SK-N-SH (cell line): ENCODE measurements around the gene TACC2. TPM values are rescaled to one million over a fixed set of nuclear protein-coding genes. Genes with fewer than 3 reads are reported as not detected.

ENCODE experiments used
- CTCF ChIA-PET: fragments of 300-600, 350-600 bp; formaldehyde crosslinking; extraction: SDS; loops from one replicate; lab custom pipeline; 2021; lab: Yijun Ruan, JAX
- POLR2A ChIA-PET: fragments of 350-600 bp; sonication (Branson Sonifier 250); formaldehyde crosslinking; extraction: SDS; loops from one replicate; lab custom pipeline; 2020; ENCODE audit warnings: antibody characterized with exemption, inconsistent platforms; lab: Yijun Ruan, JAX
- DNase-seq: peaks from one replicate; pipeline ENCODE4 v3.0.0; 2012
- H2AFZ ChIP-seq: fragments of 200-600 bp; sonication (generic); 2 replicates; pipeline ENCODE4 v1.8.1; 2016; ENCODE audit warnings: antibody characterized with exemption, mild to moderate bottlenecking, low read depth
- H3F3A ChIP-seq: fragments of 200-600 bp; sonication (generic); replicated peaks from 2 replicates; pipeline ENCODE3; 2016; ENCODE audit warnings: antibody characterized with exemption, mild to moderate bottlenecking; ENCODE audit not compliant: insufficient read depth
- H3K27ac ChIP-seq, 2 experiments: fragments of 200-500 bp in 1 of 2; fragments of 200-600 bp in 1 of 2; sonication (Bioruptor generic) in 1 of 2; sonication (generic), shearing (Covaris generic) in 1 of 2; 2 replicates each; pipeline versions ENCODE4 v1.5.1 to v1.6.1; 2014 to 2016; ENCODE audit warnings: low read depth in 2 of 2, inconsistent platforms in 1 of 2, low read length in 1 of 2, mild to moderate bottlenecking in 1 of 2, mixed read lengths in 1 of 2
- H3K27me3 ChIP-seq: fragments of 200-600 bp; sonication (generic), shearing (Covaris generic); 2 replicates; pipeline ENCODE4 v1.6.1; 2016; ENCODE audit warnings: mixed run types; ENCODE audit not compliant: insufficient read depth
- H3K36me3 ChIP-seq, 2 experiments: fragments of 200-500 bp in 1 of 2; fragments of 200-600 bp in 1 of 2; sonication (Bioruptor generic) in 1 of 2; sonication (generic) in 1 of 2; replicated peaks in 1 of 2; 2 replicates each; pipeline versions ENCODE3 to v1.5.1; 2014 to 2016; ENCODE audit warnings: low read length in 1 of 2, mild to moderate bottlenecking in 1 of 2; ENCODE audit not compliant: insufficient read depth in 2 of 2, control insufficient read depth in 1 of 2
- H3K4me1 ChIP-seq, 2 experiments: fragments of 200-500 bp in 1 of 2; fragments of 200-600 bp in 1 of 2; sonication (Bioruptor generic) in 1 of 2; sonication (generic), shearing (Covaris generic) in 1 of 2; 2 replicates each; pipeline versions ENCODE4 v1.5.1 to v1.6.1; 2014 to 2016; ENCODE audit warnings: low read depth in 1 of 2, low read length in 1 of 2, mixed run types in 1 of 2; ENCODE audit not compliant: insufficient read depth in 2 of 2, control insufficient read depth in 1 of 2
- H3K4me2 ChIP-seq: fragments of 200-600 bp; sonication (generic), shearing (Covaris generic); 2 replicates; pipeline ENCODE4 v1.6.1; 2017; ENCODE audit warnings: mixed run types
- H3K4me3 ChIP-seq, 2 experiments: fragments of 200-500 bp in 1 of 2; fragments of 200-600 bp in 1 of 2; sonication (Bioruptor generic) in 1 of 2; sonication (generic), shearing (Covaris generic) in 1 of 2; 2 replicates each; pipeline versions ENCODE4 v1.5.1 to v1.8.1; 2014 to 2016; ENCODE audit warnings: low read depth in 2 of 2, inconsistent platforms in 1 of 2, low read length in 1 of 2, mild to moderate bottlenecking in 1 of 2, mixed read lengths in 1 of 2, moderate library complexity in 1 of 2
- H3K79me2 ChIP-seq: fragments of 200-600 bp; sonication (generic); 2 replicates; pipeline ENCODE4 v1.8.1; 2017; ENCODE audit warnings: mild to moderate bottlenecking; ENCODE audit not compliant: insufficient read depth
- H3K9ac ChIP-seq: fragments of 200-600 bp; sonication (generic); 2 replicates; pipeline ENCODE4 v1.6.1; 2017; ENCODE audit warnings: mixed run types
- H3K9me2 ChIP-seq: fragments of 200-600 bp; sonication (generic); 2 replicates; pipeline ENCODE4 v1.6.1; 2017; ENCODE audit warnings: mixed run types
- H3K9me3 ChIP-seq: fragments of 200-600 bp; sonication (generic); 2 replicates; pipeline ENCODE4 v1.6.1; 2017; ENCODE audit warnings: mixed run types, mild to moderate bottlenecking, moderate library complexity
- H4K20me1 ChIP-seq: fragments of 200-600 bp; sonication (generic); 2 replicates; pipeline ENCODE4 v1.6.1; 2017; ENCODE audit warnings: mild to moderate bottlenecking, mixed run types; ENCODE audit not compliant: insufficient read depth
- CHD2 ChIP-seq: fragments of 150-350 bp; IDR thresholded peaks from 2 replicates; pipeline ENCODE4 v1.6.1; 2018; ENCODE audit warnings: low read length; ENCODE audit not compliant: partially characterized antibody
- ELF1 ChIP-seq: IDR thresholded peaks from 2 replicates; pipeline ENCODE4 v1.4.0; 2012
- FOSL2 ChIP-seq: IDR thresholded peaks from 2 replicates; pipeline ENCODE4 v1.4.0; 2012; ENCODE audit warnings: low read depth, mild to moderate bottlenecking, moderate library complexity, borderline replicate concordance
- FOXJ3 ChIP-seq: sonication (generic); formaldehyde crosslinking; IDR thresholded peaks from 2 replicates; pipeline ENCODE4 v1.5.1; 2020; ENCODE audit warnings: mild to moderate bottlenecking, missing genetic modification reagents
- FOXM1 ChIP-seq: IDR thresholded peaks from 2 replicates; pipeline ENCODE4 v1.4.0; 2012; ENCODE audit warnings: low read depth, mild to moderate bottlenecking
- GABPA ChIP-seq: IDR thresholded peaks from 2 replicates; pipeline ENCODE4 v1.4.0; 2012; ENCODE audit warnings: low read depth, mild to moderate bottlenecking
- JUND ChIP-seq: IDR thresholded peaks from 2 replicates; pipeline ENCODE4 v1.4.0; 2012
- MEF2A ChIP-seq: IDR thresholded peaks from 2 replicates; pipeline ENCODE4 v1.4.0; 2012; ENCODE audit warnings: low read depth, borderline replicate concordance
- RAD21 ChIP-seq: IDR thresholded peaks from 2 replicates; pipeline ENCODE4 v1.6.1; 2012; ENCODE audit warnings: mild to moderate bottlenecking, low read length
- RFX5 ChIP-seq: IDR thresholded peaks from 2 replicates; pipeline ENCODE4 v1.6.1; 2012; ENCODE audit warnings: mild to moderate bottlenecking, improper control_type of control experiment, low read length
- SMC3 ChIP-seq: IDR thresholded peaks from 2 replicates; pipeline ENCODE4 v1.6.1; 2012; ENCODE audit warnings: low read depth, low read length, improper control_type of control experiment
- TAF1 ChIP-seq: IDR thresholded peaks from 2 replicates; pipeline ENCODE4 v1.6.1; 2012; ENCODE audit warnings: low read depth, mild to moderate bottlenecking, low read length, moderate library complexity, borderline replicate concordance
- USF2 ChIP-seq: fragments of 150-350 bp; IDR thresholded peaks from 2 replicates; pipeline ENCODE4 v1.6.1; 2017; ENCODE audit warnings: antibody characterized with exemption, low read length, low read depth, borderline replicate concordance
- YY1 ChIP-seq: IDR thresholded peaks from 2 replicates; pipeline ENCODE4 v1.4.0; 2012; ENCODE audit warnings: low read depth, mild to moderate bottlenecking
- ZBTB33 ChIP-seq: IDR thresholded peaks from 2 replicates; pipeline ENCODE4 v1.4.0; 2012; ENCODE audit warnings: low read depth, borderline replicate concordance
- WGBS: methylation state at CpG from one replicate; pipeline ENCODE4 v1.1.6; 2017; ENCODE audit warnings: low lambda C conversion rate; 5-methylcytosine and 5-hydroxymethylcytosine counted together
- polyA plus RNA-seq, 3 experiments: library from polyadenylated mRNA; depleted of rRNA; stranded (reverse); fragments of >200 nt; gene quantifications; 2 replicates each; pipeline ENCODE4 v1.2.3, GENCODE V29; 2012

The TACC2 gene
- polyA plus RNA-seq, 1 of the 3 experiments (the other 2 are of a cell fraction): 8.8 TPM

- H3K4me3 ChIP-seq: no peak overlapping the region
- WGBS: 94% methylated on average over 4 of the region's 4 CpGs
- CTCF ChIA-PET: interaction anchor here (0.6 to 8.8 kb wide), 3 partner anchors 15 to 1216 kb away, joined by 3 to 54 read pairs (median 3); no protein-coding TSS in a partner anchor
- TF ChIP-seq GABPA (no peak), FOXM1 (no peak), FOSL2 (no peak), SMC3 (no peak), TAF1 (no peak), MEF2A (no peak), FOXJ3 (CRISPR knock-in tag) (no peak), ELF1 (no peak), CHD2 (no peak)
- no peaks in the 10 kb centered on the region for H3K27me3 ChIP-seq
- no peaks in the 10 kb centered on the region for H3K9me3 ChIP-seq
- no peaks in the 10 kb centered on the region for H3K9me2 ChIP-seq
- H3K79me2 ChIP-seq: no peaks in the 10 kb centered on the region
- POLR2A ChIA-PET: no interaction called here
- H3K36me3 ChIP-seq: no peaks in the 10 kb centered on the region
- no peak overlapping the region for H3K9ac ChIP-seq
- H3K27ac ChIP-seq: no peak overlapping the region
- no peaks in the 10 kb centered on the region for H4K20me1 ChIP-seq
- DNase-seq: no peak
- no peak overlapping the region for H3K4me2 ChIP-seq
- no peak overlapping the region for H2AFZ ChIP-seq
- peaks cover 12% of the 10 kb centered on the region for H3F3A ChIP-seq
- H3K4me1 ChIP-seq: peaks cover 0 to 37% of the 10 kb centered on the region in 2 experiments; a peak in 2 of 4 replicates
Measured at GRCh38 chr10:122158362-122158761, 169.4 kb downstream of the TACC2 start.

- Histone ChIP-seq H2AFZ (no peak overlapping the region), H3K27ac (no peak overlapping the region), H3K4me1 (peaks cover 0 to 37% of the 10 kb centered on the region in 2 experiments; a peak in 2 of 4 replicates), H3K4me3 (no peak overlapping the region), H3K9me3 (no peaks in the 10 kb centered on the region), H3F3A (peaks cover 8% of the 10 kb centered on the region), H3K9ac (no peak overlapping the region), H3K4me2 (no peak overlapping the region), H3K36me3 (no peaks in the 10 kb centered on the region), H3K27me3 (no peaks in the 10 kb centered on the region), H3K9me2 (no peaks in the 10 kb centered on the region), H4K20me1 (no peaks in the 10 kb centered on the region), H3K79me2 (no peaks in the 10 kb centered on the region)
- no peak for TF ChIP-seq FOXM1
- no peak for TF ChIP-seq GABPA
- no peak for TF ChIP-seq ZBTB33
- TF ChIP-seq FOSL2: no peak
- TF ChIP-seq RAD21: no peak
- no peak for TF ChIP-seq RFX5
- TF ChIP-seq USF2: no peak
- TF ChIP-seq FOXJ3 (CRISPR knock-in tag): no peak
- TF ChIP-seq ELF1: no peak
- no peak for TF ChIP-seq YY1
- no peak for TF ChIP-seq JUND
- 84% methylated on average over 11 of the region's 17 CpGs for WGBS
- DNase-seq: no peak
- ChIA-PET CTCF (interaction anchor here (0.6 to 8.8 kb wide), 3 partner anchors 16 to 1217 kb away, joined by 3 to 54 read pairs (median 3); no protein-coding TSS in a partner anchor), POLR2A (no interaction called here)
Measured at GRCh38 chr10:122159141-122159970, 170.4 kb downstream of the TACC2 start.
